ENCODE results near the gene TP63. TPM values are rescaled to one million over a fixed set of nuclear protein-coding genes. Genes with fewer than 3 reads are reported as not detected.

Gene TP63
- total RNA-seq, 1 experiment from 2014 or later: 4.9 TPM

GRCh38 chr3:189698811-189699210 is 67.6 kb downstream of the TP63 start:
- Histone ChIP-seq H3K27ac (ENCODE audit: low read depth, low read length, poor library complexity, severe bottlenecking) (no peak overlapping the region), H3K36me3 (ENCODE audit: insufficient read depth, low read length, poor library complexity, severe bottlenecking) (no peaks in the 10 kb centered on the region), H3K9me3 (ENCODE audit: low read depth, low read length, poor library complexity, severe bottlenecking) (no peaks in the 10 kb centered on the region), H3K27me3 (replicated peaks; ENCODE audit: insufficient read depth, low read depth, low read length, poor library complexity) (no peaks in the 10 kb centered on the region), H3K4me1 (ENCODE audit: insufficient read depth, low read length, poor library complexity, severe bottlenecking) (peaks cover 17% of the 10 kb centered on the region), H3K4me3 (ENCODE audit: low read depth, low read length, poor library complexity, severe bottlenecking) (no peak overlapping the region)
- ChIA-PET POLR2A (ENCODE audit: low non-redundant PET) (interaction anchor here (0.5 kb wide), 1 partner anchor 47 kb away, joined by 6 read pairs; no protein-coding TSS in a partner anchor), CTCF (no interaction called here)
- no TSS peak for BruUV-seq (replicated peaks)
- TF ChIP-seq CTCF (conservative IDR thresholded peaks at IDR 0.05; ENCODE audit: low read depth, low read length) (no peak), EZH2 (IDR thresholded peaks at IDR 0.05; ENCODE audit: borderline replicate concordance, low read depth, low read length, poor library complexity, severe bottlenecking) (no peak)
- no peak for DNase-seq (ENCODE audit: low spot score)
- intact Hi-C loops (cut with micrococcal nuclease; ENCODE audit: unreplicated experiment): no loop called here

- no peaks in the 10 kb centered on the region for H3K9me3 ChIP-seq (ENCODE audit: low read depth, low read length, poor library complexity, severe bottlenecking)
- peaks cover 17% of the 10 kb centered on the region for H3K4me1 ChIP-seq (ENCODE audit: insufficient read depth, low read length, poor library complexity, severe bottlenecking)
- no peaks in the 10 kb centered on the region for H3K36me3 ChIP-seq (ENCODE audit: insufficient read depth, low read length, poor library complexity, severe bottlenecking)
- POLR2A ChIA-PET (ENCODE audit: low non-redundant PET): no interaction called here
- TF ChIP-seq CTCF (conservative IDR thresholded peaks at IDR 0.05; ENCODE audit: low read depth, low read length): no peak
- no peak for TF ChIP-seq EZH2 (IDR thresholded peaks at IDR 0.05; ENCODE audit: borderline replicate concordance, low read depth, low read length, poor library complexity, severe bottlenecking)
- no peak for DNase-seq (ENCODE audit: low spot score)
- H3K4me3 ChIP-seq (ENCODE audit: low read depth, low read length, poor library complexity, severe bottlenecking): no peak overlapping the region
- BruUV-seq (replicated peaks): no TSS peak
- CTCF ChIA-PET: no interaction called here
- H3K27ac ChIP-seq (ENCODE audit: low read depth, low read length, poor library complexity, severe bottlenecking): no peak overlapping the region
- intact Hi-C loops (cut with micrococcal nuclease; ENCODE audit: unreplicated experiment): no loop called here
- no peaks in the 10 kb centered on the region for H3K27me3 ChIP-seq (replicated peaks; ENCODE audit: insufficient read depth, low read depth, low read length, poor library complexity)
Measured at GRCh38 chr3:189699885-189700284, 68.7 kb downstream of the TP63 start.

GRCh38 chr3:189702066-189702646 is 71.0 kb downstream of the TP63 start:
- no peaks in the 10 kb centered on the region for H3K9me3 ChIP-seq (ENCODE audit: low read depth, low read length, poor library complexity, severe bottlenecking)
- H3K27ac ChIP-seq (ENCODE audit: low read depth, low read length, poor library complexity, severe bottlenecking): peak overlapping the region; percentile 16
- TF ChIP-seq CTCF (conservative IDR thresholded peaks at IDR 0.05; ENCODE audit: low read depth, low read length) (no peak), EZH2 (IDR thresholded peaks at IDR 0.05; ENCODE audit: borderline replicate concordance, low read depth, low read length, poor library complexity, severe bottlenecking) (no peak)
- POLR2A ChIA-PET (ENCODE audit: low non-redundant PET): interaction anchor here (0.6 kb wide), 1 partner anchor 105 kb away, joined by 3 read pairs; no protein-coding TSS in a partner anchor
- H3K27me3 ChIP-seq (replicated peaks; ENCODE audit: insufficient read depth, low read depth, low read length, poor library complexity): no peaks in the 10 kb centered on the region
- no peaks in the 10 kb centered on the region for H3K36me3 ChIP-seq (ENCODE audit: insufficient read depth, low read length, poor library complexity, severe bottlenecking)
- no TSS peak for BruUV-seq (replicated peaks)
- peak; percentile 53 for DNase-seq (ENCODE audit: low spot score)
- intact Hi-C loops (cut with micrococcal nuclease; ENCODE audit: unreplicated experiment): no loop called here
- CTCF ChIA-PET: no interaction called here
- peaks cover 17% of the 10 kb centered on the region for H3K4me1 ChIP-seq (ENCODE audit: insufficient read depth, low read length, poor library complexity, severe bottlenecking)
- H3K4me3 ChIP-seq (ENCODE audit: low read depth, low read length, poor library complexity, severe bottlenecking): no peak overlapping the region
